Epithelial cell of proximal tubule (primary cell): Measurements from ENCODE around the gene MAD2L1BP. TPM values are rescaled to one million over a fixed set of nuclear protein-coding genes. Genes with fewer than 3 reads are reported as not detected.

Source experiments
- DNase-seq: peaks from one replicate; pipeline ENCODE4 v3.0.0-alpha.2; 2011; ENCODE audit warnings: low read depth
- H3K4me3 ChIP-seq: 2 replicates; pipeline ENCODE4 v1.5.1; 2011; ENCODE audit warnings: low read depth, mild to moderate bottlenecking, low read length
- total RNA-seq: library from RNA; depleted of rRNA; stranded (reverse); fragments of >200 nt; gene quantifications from 2 replicates; pipeline ENCODE4 v1.2.3, GENCODE V29; 2015
- TF ChIP-seq, protein P1 (sequence below): conservative IDR thresholded peaks from 2 replicates; pipeline ENCODE4 v1.5.1; 2012; ENCODE audit warnings: low read depth, mild to moderate bottlenecking, low read length

Gene MAD2L1BP
- total RNA-seq, 1 donor from 2014 or later, result 41.8 TPM

DNA sequence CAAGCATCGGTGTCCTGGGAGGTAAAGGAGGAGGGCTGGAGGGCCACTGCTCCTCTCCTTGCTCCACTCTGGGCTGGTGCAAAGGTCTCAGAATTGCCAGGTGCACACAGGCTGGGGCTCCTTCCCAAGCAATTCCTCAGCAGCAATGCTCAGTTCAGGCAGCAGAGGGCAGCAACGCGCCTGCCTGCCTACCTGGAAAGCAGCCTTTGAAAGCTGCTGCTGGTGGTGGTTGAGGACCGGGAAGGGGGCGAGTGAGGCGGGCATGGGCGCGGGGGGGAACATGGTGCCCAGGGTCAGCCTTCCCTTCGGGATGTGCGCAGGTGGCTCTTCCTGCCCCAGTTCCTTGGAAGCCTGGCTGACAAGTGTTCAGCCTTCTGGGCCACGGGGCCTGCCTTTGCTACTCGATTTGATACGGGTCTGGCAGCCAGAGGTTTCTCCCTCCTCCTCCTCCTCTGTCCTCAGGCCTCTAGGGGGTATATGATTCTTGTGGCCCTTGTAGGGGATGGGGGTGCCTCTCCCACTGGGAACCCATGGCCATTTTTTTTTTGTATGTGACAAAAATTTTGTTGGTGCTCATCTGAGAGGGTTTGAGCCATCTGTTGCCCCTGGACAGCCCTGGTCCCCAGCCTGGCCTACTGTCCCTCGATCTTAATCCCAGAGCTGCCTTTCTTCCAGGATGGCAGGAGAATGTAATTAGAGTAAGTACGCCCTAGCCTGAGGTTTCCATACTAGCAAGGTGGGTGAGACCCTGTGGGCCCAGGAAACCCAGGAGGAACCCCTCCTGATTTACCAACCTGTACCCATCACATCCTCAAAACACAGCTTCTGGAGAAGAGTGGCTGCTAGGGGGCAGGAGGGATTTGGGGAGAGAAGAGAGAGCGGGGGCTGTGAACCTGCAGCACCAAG lies 31.9 kb downstream of the MAD2L1BP start:
- peak overlapping the region; percentile 20 for H3K4me3 ChIP-seq
- no peak for DNase-seq
- TF ChIP-seq, protein P1, sequence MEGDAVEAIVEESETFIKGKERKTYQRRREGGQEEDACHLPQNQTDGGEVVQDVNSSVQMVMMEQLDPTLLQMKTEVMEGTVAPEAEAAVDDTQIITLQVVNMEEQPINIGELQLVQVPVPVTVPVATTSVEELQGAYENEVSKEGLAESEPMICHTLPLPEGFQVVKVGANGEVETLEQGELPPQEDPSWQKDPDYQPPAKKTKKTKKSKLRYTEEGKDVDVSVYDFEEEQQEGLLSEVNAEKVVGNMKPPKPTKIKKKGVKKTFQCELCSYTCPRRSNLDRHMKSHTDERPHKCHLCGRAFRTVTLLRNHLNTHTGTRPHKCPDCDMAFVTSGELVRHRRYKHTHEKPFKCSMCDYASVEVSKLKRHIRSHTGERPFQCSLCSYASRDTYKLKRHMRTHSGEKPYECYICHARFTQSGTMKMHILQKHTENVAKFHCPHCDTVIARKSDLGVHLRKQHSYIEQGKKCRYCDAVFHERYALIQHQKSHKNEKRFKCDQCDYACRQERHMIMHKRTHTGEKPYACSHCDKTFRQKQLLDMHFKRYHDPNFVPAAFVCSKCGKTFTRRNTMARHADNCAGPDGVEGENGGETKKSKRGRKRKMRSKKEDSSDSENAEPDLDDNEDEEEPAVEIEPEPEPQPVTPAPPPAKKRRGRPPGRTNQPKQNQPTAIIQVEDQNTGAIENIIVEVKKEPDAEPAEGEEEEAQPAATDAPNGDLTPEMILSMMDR, result peak; percentile 90

DNA sequence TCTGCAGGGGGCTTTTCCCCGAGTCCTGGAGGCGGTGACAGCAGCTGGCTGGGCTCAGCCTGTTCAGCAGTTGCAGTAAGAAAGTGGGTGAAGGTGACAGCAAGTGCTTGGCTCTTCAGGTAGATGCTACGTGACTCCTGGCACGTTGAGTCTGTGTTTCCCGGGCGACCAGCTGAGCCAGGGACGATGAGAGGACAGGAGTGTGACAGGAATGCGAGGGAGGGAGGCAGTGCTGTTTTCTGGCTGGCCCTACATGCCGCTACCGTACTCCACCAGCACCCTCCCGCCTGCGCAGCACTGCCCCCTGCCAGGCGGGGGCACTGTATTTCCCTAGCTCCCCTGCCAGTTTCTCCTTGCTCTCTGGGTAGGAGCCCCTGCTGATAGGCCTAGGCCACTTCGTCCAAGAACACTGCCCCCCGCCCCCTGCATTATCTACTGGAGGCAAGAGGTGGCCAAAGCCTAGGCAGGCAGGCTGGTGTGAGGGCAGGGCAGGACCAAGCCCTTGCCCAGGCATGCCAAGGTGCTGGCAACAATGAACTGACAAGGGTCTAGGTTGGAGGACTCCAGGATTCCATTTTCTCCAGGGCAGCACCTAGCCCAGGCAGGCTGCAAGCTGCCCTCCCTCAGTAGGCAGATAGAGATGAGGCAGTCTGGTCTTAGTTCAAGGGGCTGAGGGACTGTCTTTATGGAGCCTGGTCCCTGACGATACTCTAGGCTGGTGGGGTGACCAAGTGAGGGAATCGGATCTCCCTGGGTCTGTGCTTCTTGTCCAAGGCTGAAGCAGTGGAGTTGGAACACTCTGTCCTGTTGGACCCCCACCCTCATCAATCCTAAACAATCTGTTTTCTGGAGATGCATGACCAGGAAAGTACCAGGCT lies 32.8 kb downstream of the MAD2L1BP start:
- H3K4me3 ChIP-seq, result no peak overlapping the region
- no peak for DNase-seq
- TF ChIP-seq, protein P1, result peak; percentile 63

DNA sequence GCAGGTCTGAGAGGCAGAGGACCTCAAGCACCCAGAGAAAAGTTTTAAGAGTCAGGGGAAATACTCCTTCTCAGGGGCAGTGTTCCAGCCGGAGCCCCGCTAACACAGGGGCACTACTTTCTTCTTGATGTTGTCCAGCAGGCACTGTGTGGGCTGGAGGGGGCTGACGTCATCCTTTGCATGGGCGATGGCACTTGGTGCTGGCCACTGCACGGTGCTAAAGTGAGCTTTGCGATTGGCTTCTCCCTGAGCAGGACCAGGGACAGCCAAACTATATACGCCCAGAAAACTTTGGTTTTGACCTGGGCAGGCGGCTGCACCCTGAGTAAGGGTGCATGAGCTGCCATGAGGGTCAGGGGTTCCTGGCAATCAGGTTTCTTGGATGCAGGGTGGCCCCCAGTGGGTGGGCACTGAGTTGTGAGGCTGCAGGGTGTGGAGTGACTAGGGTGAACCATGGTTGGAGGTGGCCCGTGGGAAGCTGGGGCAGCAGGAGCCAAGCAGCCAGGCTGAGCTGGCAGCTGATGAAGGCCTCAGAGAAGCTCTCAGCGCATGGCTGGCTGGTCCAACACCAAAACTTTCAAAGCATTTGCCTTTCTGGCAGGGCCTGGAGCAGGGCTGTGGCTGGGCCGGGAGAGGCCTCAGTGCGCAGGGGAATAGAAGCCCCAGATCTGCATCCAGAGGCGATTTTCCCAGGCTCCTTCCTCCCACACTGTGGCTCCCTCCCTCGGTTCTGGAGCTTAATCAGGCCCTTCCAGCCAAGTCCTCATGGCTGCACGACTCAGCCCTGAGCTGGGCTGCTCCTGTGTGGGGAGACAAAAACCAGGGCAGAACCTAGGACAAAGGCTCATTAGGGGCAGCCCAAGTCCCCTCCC lies 33.6 kb downstream of the MAD2L1BP start:
- no peak for DNase-seq
- TF ChIP-seq, protein P1, result no peak
- no peak overlapping the region for H3K4me3 ChIP-seq

DNA sequence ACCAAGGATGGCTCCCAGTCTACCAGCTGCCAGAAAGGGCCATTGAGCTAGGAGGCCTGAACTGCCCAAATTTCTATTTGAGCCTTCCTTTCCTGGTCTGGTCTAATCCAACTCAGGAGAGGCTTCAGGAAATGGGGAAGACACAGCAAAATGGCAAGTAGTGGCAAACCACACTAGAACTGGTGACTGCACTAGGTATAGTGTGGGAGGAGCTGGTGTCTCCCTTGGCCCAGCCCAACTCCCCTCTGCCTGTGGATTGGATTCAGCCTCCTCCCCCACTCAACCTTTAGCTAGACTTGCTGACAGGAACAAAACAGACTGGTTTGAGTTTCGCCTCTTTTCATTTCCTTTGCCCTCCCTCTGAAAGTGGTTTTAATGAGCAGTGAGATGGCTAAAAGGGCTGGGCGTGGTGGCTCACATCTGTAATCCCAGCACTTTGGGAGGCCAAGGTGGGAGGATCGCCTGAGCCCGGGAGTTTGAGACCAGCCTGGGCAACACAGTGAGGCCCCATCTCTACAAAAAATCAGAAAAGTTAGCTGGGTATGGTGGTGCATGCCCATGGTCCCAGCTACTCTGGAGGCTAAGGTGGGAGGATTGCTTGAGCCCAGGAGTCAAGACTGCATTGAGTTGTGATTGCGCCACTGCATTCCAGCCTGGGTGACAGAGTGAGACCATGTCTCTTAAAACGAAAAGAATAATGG lies 34.4 kb downstream of the MAD2L1BP start:
- DNase-seq, result no peak
- no peak overlapping the region for H3K4me3 ChIP-seq
- TF ChIP-seq, protein P1, result no peak

DNA sequence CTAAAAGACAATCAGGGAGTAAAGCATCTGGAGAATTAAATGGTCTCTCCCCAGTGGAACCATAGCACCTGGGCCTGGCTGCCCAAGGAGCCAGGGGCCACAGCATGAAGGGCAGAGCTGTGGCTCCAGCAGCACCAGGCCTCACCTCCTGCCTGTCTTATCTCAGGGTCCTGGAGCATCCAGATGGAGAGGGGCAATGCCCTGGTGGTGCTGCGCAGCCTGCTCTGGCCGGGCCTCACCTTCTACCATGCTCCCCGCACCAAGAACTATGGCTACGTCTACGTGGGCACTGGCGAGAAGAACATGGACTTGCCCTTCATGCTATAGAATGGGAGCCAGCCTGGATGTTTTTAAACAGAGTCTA lies 35.0 kb downstream of the MAD2L1BP start:
- TF ChIP-seq, protein P1, result no peak
- H3K4me3 ChIP-seq, result no peak overlapping the region
- no peak for DNase-seq
